T47D (cell line): ENCODE results near the gene AMIGO2.

Source experiments
- DNase-seq, 2 experiments: peaks; one replicate each; pipeline versions ENCODE4 v3.0.0 to v3.0.0-alpha.2; 2011 to 2012; ENCODE audit warnings: low read depth in 1 of 2, low spot score in 1 of 2
- JUND ChIP-seq: IDR thresholded peaks from 2 replicates; pipeline ENCODE4 v1.6.1; 2012; ENCODE audit warnings: low read depth
- in situ Hi-C: cut with HindIII; loops from 2 replicates; pipeline ENCODE4 v1.10.0; 2016; ENCODE audit warnings: low sequenced_read_pairs, low pct_unique_long_range_greater_than_20kb

The AMIGO2 gene

GRCh38 chr12:47091009-47091408, 11.2 kb upstream of the AMIGO2 start:
- DNase-seq = no peak
- in situ Hi-C loops = no loop called here
- no peak for TF ChIP-seq JUND

- no peak for TF ChIP-seq JUND
- in situ Hi-C loops = no loop called here
- DNase-seq = peak in 1 of 2 experiments; percentile 42
These were observed 8.5 kb upstream of the AMIGO2 start for GRCh38 chr12:47088021-47088944.

GRCh38 chr12:47087088-47087688, 7.4 kb upstream of the AMIGO2 start:
- in situ Hi-C loops = no loop called here
- TF ChIP-seq JUND = no peak
- DNase-seq = no peak

GRCh38 chr12:47085815-47086252, 6.1 kb upstream of the AMIGO2 start:
- DNase-seq = no peak
- no peak for TF ChIP-seq JUND
- in situ Hi-C loops = no loop called here

DNA sequence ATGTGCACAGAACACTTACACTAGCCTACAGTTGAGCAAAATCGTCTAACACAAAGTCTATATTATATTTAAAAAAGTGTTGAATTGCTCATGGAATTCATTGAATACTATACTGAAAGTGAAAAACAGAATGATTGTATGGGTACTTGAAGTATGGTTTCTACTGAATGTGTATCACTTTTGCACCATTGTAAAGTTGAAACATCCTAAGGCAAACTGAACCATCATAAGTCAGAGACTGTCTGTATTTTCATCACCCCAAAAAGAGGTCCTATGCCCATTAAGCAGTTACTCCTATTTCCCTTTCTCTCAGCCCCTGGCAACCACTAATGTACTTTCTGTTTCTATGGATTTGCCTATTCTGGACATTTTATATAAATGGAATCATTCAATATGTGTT, 4.4 kb upstream of the AMIGO2 start:
- no peak for TF ChIP-seq JUND
- no peak for DNase-seq
- in situ Hi-C loops = no loop called here

DNA sequence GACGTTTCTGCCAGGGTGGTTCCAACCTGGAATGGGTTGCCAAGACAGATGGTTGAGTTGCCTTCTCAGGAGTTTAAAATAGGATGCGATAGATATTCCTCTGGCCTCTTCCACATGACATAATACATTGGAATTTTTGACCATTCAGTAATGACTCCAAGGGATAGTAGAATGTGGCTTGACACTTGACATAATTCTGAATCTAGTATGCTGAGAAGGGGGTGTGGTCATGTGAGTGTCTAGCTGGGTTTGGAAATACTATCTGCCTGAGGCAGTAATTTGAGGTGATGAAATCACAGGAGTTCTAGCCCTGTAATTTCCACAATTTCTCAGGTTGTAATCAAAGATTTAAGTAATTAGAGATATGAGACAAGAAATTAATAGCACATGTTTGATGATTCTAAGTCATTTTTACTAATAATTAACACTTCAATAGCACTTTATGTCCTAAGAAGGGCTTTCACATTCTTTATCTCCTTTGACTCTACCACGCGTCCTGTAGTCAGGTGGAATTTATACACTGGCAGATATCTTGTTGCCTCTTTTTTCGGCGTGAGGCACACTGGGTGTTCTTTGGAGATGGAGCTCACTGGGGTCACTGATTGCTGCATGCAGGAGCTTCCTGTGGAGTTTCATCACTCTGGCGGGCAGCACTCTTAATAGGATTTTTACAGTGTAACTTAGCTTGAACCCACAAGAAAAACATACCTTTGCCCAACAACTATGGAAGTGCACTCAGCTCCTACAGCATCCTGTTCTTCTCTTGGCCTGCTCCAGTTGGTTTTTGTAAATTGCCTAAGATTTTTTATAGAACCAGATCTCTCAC, 3.2 kb upstream of the AMIGO2 start:
- no peak for TF ChIP-seq JUND
- in situ Hi-C loops = no loop called here
- DNase-seq = peak in 1 of 2 experiments; percentile 55

DNA sequence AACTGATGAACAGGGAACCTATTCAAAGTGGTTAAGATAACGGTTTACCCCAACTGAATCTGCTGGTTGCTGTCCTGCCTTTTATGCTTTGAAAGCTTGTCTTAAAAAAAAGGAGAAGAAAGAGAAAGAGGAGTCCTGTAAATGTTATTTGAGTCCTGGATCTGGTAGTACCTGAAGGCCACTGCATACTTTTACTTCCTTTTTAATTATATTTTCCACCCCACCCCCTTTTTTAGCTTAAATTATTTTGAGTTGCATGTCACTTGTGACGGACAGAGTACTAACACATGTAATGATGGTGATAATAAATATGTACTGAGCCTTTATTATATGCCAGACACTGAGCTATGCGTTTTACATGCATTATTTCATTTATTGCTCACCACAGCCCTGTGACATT, 2.5 kb upstream of the AMIGO2 start:
- DNase-seq = no peak
- TF ChIP-seq JUND = no peak
- in situ Hi-C loops = no loop called here

DNA sequence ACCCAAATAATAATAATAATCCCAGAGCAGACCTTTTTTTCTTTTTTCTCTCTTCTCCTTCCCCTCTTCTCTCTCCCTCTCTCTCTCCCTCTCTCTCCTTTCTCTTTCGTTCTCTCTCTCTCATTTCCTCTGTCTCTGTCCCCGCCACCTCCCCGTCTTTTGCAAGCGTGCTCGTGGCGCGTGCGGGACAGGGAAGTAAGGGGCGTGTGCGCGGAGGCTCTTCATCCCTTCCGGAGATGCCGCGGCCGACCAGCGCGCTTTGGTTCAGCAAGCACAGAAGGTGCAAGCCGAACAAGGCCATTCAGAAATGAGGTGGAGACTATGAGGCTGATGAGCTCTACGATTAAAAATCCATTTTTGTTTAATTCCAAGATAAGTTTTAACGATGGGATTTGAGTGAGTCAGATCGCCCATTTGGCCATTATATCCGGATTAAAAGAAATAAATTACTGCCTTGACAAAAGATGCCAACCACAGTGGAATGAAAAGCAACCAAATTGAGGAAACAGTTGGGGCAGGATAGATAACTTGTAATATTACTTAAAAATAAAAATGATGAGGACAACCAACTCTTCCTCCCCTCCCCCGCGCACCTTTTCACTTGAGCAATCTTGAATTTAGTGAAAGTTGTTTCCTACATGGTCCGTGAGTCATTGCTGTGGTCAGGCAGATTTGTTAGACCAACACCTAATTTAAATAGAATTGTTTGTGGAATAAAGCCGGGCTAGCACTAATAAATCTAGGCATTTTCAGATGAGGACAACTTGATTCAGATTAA, 1.2 kb upstream of the AMIGO2 start:
- peak; percentile 35 to 64 for DNase-seq
- no peak for TF ChIP-seq JUND
- in situ Hi-C loops = no loop called here

- in situ Hi-C loops = no loop called here
- DNase-seq = peak; percentile 60 to 71
These were observed 394 bp upstream of the AMIGO2 start for GRCh38 chr12:47079981-47080724.

GRCh38 chr12:47078733-47079467, 859 bp downstream of the AMIGO2 start:
- no peak for TF ChIP-seq JUND
- in situ Hi-C loops = no loop called here
- peak in 1 of 2 experiments; percentile 53 for DNase-seq

More at GRCh38 chr12:47079981-47080724, 394 bp upstream of the AMIGO2 start:
- TF ChIP-seq JUND = no peak

- DNase-seq = no peak
- in situ Hi-C loops = no loop called here
- TF ChIP-seq JUND = no peak
These were observed 1.7 kb downstream of the AMIGO2 start for GRCh38 chr12:47078086-47078395.
